ENCODE data around the gene ZC3H8. TPM values are rescaled to one million over a fixed set of nuclear protein-coding genes. Genes with fewer than 3 reads are reported as not detected.

Gene ZC3H8
- total RNA-seq, 1 donor from 2014 or later = 6.4 TPM

GRCh38 chr2:112244854-112245253 lies 10.0 kb downstream of the ZC3H8 start:
- Mint-ChIP-seq H3K27ac (ENCODE audit: unreplicated experiment) (no peak overlapping the region), H3K27me3 (ENCODE audit: low read depth) (no peaks in the 10 kb centered on the region), H3K4me3 (ENCODE audit: unreplicated experiment) (no peak overlapping the region), H3K36me3 (ENCODE audit: low read depth) (peaks cover 7% of the 10 kb centered on the region), H3K4me1 (ENCODE audit: low read depth) (no peaks in the 10 kb centered on the region), H3K9me3 (ENCODE audit: low read depth) (peaks cover 6% of the 10 kb centered on the region)
- no peak for DNase-seq (ENCODE audit: low spot score)
- no peak for TF ChIP-seq CTCF (IDR thresholded peaks at IDR 0.05)

- TF ChIP-seq CTCF (IDR thresholded peaks at IDR 0.05) = no peak
- H3K27me3 Mint-ChIP-seq (ENCODE audit: low read depth) = no peaks in the 10 kb centered on the region
- H3K4me3 Mint-ChIP-seq (ENCODE audit: unreplicated experiment) = no peak overlapping the region
- peaks cover 6% of the 10 kb centered on the region for H3K9me3 Mint-ChIP-seq (ENCODE audit: low read depth)
- H3K36me3 Mint-ChIP-seq (ENCODE audit: low read depth) = peaks cover 5% of the 10 kb centered on the region
- no peak overlapping the region for H3K27ac Mint-ChIP-seq (ENCODE audit: unreplicated experiment)
- no peak for DNase-seq (ENCODE audit: low spot score)
- no peaks in the 10 kb centered on the region for H3K4me1 Mint-ChIP-seq (ENCODE audit: low read depth)
Observed at GRCh38 chr2:112243233-112243632, 11.6 kb downstream of the ZC3H8 start.

GRCh38 chr2:112242384-112242783 lies 12.5 kb downstream of the ZC3H8 start:
- no peak for DNase-seq (ENCODE audit: low spot score)
- Mint-ChIP-seq H3K36me3 (ENCODE audit: low read depth) (peaks cover 7% of the 10 kb centered on the region), H3K9me3 (ENCODE audit: low read depth) (peaks cover 6% of the 10 kb centered on the region), H3K27me3 (ENCODE audit: low read depth) (no peaks in the 10 kb centered on the region), H3K27ac (ENCODE audit: unreplicated experiment) (no peak overlapping the region), H3K4me1 (ENCODE audit: low read depth) (no peaks in the 10 kb centered on the region), H3K4me3 (ENCODE audit: unreplicated experiment) (no peak overlapping the region)
- no peak for TF ChIP-seq CTCF (IDR thresholded peaks at IDR 0.05)

- H3K36me3 Mint-ChIP-seq (ENCODE audit: low read depth) = peaks cover 2% of the 10 kb centered on the region
- no peak for DNase-seq (ENCODE audit: low spot score)
- H3K27me3 Mint-ChIP-seq (ENCODE audit: low read depth) = no peaks in the 10 kb centered on the region
- no peak for TF ChIP-seq CTCF (IDR thresholded peaks at IDR 0.05)
- H3K4me1 Mint-ChIP-seq (ENCODE audit: low read depth) = no peaks in the 10 kb centered on the region
- no peaks in the 10 kb centered on the region for H3K9me3 Mint-ChIP-seq (ENCODE audit: low read depth)
- no peak overlapping the region for H3K27ac Mint-ChIP-seq (ENCODE audit: unreplicated experiment)
- H3K4me3 Mint-ChIP-seq (ENCODE audit: unreplicated experiment) = no peak overlapping the region
Observed at GRCh38 chr2:112239862-112240261, 15.0 kb downstream of the ZC3H8 start.

- DNase-seq (ENCODE audit: low spot score) = no peak
- peaks cover 7% of the 10 kb centered on the region for H3K36me3 Mint-ChIP-seq (ENCODE audit: low read depth)
- no peaks in the 10 kb centered on the region for H3K27me3 Mint-ChIP-seq (ENCODE audit: low read depth)
- H3K27ac Mint-ChIP-seq (ENCODE audit: unreplicated experiment) = no peak overlapping the region
- no peak overlapping the region for H3K4me3 Mint-ChIP-seq (ENCODE audit: unreplicated experiment)
- no peaks in the 10 kb centered on the region for H3K9me3 Mint-ChIP-seq (ENCODE audit: low read depth)
- H3K4me1 Mint-ChIP-seq (ENCODE audit: low read depth) = peaks cover 15% of the 10 kb centered on the region
- no peak for TF ChIP-seq CTCF (IDR thresholded peaks at IDR 0.05)
Observed at GRCh38 chr2:112230371-112230770, 24.5 kb downstream of the ZC3H8 start.
